Duodenal mucosa (tissue), 2 donors: ENCODE measurements around the gene KCNMA1.

Source experiments
- H3K27ac ChIP-seq: one replicate; pipeline ENCODE4 v1.7.0; 2013; ENCODE audit warnings: low read depth, low read length
- H3K27me3 ChIP-seq, 2 donors: one replicate each; pipeline ENCODE4 v1.7.0; 2013; ENCODE audit warnings: low read length in 2 of 2, control low read depth in 1 of 2; ENCODE audit not compliant: insufficient read depth in 2 of 2, control insufficient read depth in 1 of 2
- H3K36me3 ChIP-seq, 2 donors: one replicate each; pipeline ENCODE4 v1.7.0; 2013; ENCODE audit warnings: low read length in 2 of 2, control low read depth in 1 of 2; ENCODE audit not compliant: insufficient read depth in 2 of 2, control insufficient read depth in 1 of 2
- H3K4me1 ChIP-seq, 2 donors: one replicate each; pipeline ENCODE4 v1.7.0; 2013; ENCODE audit warnings: low read length in 2 of 2, control low read depth in 1 of 2; ENCODE audit not compliant: insufficient read depth in 2 of 2, control insufficient read depth in 1 of 2
- H3K4me3 ChIP-seq, 2 donors: one replicate each; pipeline ENCODE4 v1.7.0; 2013; ENCODE audit warnings: low read length in 2 of 2, low read depth in 1 of 2
- H3K9ac ChIP-seq, 2 donors: one replicate each; pipeline ENCODE4 v1.7.0; 2013; ENCODE audit warnings: low read length in 2 of 2, low read depth in 1 of 2
- H3K9me3 ChIP-seq, 2 donors: one replicate each; pipeline ENCODE4 v1.7.0; 2013; ENCODE audit warnings: low read length in 2 of 2, control low read depth in 1 of 2; ENCODE audit not compliant: control insufficient read depth in 1 of 2

KCNMA1 gene

DNA sequence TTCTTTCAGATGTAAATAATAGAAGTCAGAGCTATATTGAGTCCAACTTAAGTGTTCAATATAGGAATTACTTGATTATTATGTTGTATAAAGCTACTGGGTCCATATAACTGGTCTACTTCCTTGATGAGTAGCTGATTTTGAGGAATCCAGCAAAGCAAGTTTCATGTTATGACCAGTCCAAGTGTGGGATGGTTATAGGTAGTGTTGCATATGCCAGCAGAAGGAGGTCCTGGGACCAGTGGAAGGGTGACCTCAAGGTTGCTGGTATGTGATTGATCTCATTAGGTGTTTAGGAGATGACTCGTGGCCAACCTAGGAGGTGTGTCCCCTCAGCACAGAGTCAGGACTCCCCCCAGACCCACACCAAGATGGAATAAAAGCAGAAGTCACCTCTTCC is 551.5 kb downstream of the KCNMA1 start:
- no peak overlapping the region for H3K27ac ChIP-seq
- peaks cover 0 to 1% of the 10 kb centered on the region in 2 donors for H3K4me1 ChIP-seq
- H3K27me3 ChIP-seq: no peaks in the 10 kb centered on the region
- H3K4me3 ChIP-seq: no peak overlapping the region
- H3K36me3 ChIP-seq: no peaks in the 10 kb centered on the region
- H3K9ac ChIP-seq: no peak overlapping the region
- no peaks in the 10 kb centered on the region for H3K9me3 ChIP-seq

DNA sequence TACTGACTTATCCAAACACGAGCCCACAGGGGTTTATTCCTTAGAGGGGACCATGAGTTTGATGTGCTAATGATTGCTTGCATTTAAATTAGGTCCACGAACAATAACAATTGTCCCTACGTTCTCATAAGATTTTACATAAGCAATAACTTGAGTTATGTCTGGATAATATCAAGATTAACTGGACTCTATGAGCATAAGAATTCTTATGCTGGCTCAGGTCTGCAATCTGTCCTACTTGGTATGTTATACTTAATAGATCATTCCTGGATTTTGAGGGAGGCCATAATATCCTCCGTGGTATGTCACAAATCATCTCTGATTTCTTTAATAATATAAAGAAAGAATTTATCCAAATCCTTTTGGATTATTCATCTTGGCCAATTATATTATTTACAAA is 552.3 kb downstream of the KCNMA1 start:
- Histone ChIP-seq H3K4me3 (no peak overlapping the region), H3K9me3 (no peaks in the 10 kb centered on the region), H3K9ac (no peak overlapping the region), H3K36me3 (no peaks in the 10 kb centered on the region), H3K27me3 (no peaks in the 10 kb centered on the region), H3K4me1 (peaks cover 0 to 6% of the 10 kb centered on the region in 2 donors), H3K27ac (no peak overlapping the region)

DNA sequence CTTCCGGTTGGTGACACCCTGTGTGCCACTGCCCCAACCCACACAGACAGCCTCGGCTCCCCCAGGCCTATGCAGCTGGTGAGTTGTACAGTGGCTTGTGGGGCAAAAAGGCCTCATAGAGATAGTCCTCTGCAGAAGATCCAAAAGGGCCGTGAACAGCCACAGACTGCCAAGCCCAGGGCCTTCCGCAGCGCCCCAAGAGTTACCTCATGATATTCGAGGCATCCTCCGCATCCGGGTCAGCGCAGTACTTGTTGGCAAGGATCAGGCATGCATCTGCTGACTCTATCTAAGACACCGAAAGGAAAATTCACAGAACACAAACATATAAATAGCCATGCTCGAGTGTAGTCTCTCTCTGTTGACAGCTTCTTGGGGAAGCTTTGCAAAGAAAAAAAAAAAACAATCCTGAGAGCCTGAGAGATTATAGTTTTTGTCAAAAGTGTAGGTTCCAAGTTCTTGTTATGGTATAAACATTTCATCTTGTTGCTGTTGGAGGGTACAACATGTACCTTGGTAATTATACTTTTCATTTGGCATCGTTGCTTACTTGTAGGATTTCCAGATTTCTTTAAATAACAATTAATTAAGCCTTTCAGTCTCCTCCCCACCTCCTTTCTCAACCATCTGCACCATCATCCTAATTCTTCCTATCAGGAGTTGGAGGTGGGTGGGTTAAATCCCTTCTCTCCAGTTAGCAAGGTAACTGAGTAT is 553.0 kb downstream of the KCNMA1 start:
- no peaks in the 10 kb centered on the region for H3K36me3 ChIP-seq
- no peaks in the 10 kb centered on the region for H3K27me3 ChIP-seq
- peaks cover 0 to 6% of the 10 kb centered on the region in 2 donors for H3K4me1 ChIP-seq
- no peaks in the 10 kb centered on the region for H3K9me3 ChIP-seq
- no peak overlapping the region for H3K9ac ChIP-seq
- H3K4me3 ChIP-seq: no peak overlapping the region
- no peak overlapping the region for H3K27ac ChIP-seq

DNA sequence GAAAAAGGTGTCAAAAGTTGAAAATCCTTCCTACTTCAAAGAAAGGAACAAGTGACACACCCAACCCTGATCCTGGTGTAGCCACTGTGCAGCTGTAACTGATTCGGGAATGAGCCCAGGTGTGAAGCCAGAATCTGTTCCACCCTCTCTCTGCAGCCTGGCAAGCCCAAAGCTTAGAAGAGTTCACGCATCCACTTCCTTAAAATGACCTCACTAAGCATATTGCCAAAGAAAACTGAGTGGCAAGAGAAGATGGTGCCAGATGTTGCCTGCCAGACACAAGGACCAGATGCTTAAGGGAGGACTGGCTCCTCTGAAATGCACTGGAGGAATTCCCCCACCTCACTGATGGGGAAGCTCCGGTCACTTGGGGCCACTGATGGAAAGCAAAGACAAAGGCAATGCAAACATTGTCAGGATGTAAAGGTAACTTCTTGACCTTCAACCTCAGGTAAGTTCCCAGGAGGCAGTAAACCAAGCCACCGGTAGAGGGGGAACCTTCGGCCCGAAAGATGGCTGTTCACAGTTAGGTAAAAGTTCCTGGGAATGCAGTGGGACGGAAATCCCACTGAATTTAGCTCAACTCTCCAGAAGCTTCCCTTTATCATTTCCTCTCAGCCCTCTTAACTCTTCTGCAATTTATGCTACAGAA is 554.9 kb downstream of the KCNMA1 start:
- Histone ChIP-seq H3K27ac (no peak overlapping the region), H3K4me1 (peaks cover 0 to 6% of the 10 kb centered on the region in 2 donors), H3K9ac (no peak overlapping the region), H3K36me3 (no peaks in the 10 kb centered on the region), H3K4me3 (no peak overlapping the region), H3K9me3 (no peaks in the 10 kb centered on the region), H3K27me3 (no peaks in the 10 kb centered on the region)

DNA sequence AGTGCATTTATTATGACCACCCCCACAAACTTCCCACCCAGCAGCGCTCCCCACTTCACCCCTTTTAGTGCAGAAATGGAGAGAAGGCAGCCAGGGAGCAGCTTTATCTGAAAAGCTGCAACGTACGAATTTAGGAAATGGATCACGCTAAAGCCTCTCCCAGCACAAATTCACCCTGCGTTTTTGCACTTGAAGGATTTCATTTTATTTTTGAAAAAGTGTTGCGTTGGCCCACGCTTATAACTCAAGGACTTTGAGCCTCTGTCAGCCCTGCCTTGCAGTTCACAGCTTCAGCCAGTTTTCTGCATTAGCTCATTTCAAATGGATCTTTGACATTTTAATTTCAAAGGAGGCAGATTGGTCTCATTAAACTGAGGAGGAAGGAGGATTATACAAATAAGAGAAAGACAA is 556.1 kb downstream of the KCNMA1 start:
- Histone ChIP-seq H3K9me3 (no peaks in the 10 kb centered on the region), H3K27me3 (no peaks in the 10 kb centered on the region), H3K27ac (no peak overlapping the region), H3K4me3 (no peak overlapping the region), H3K36me3 (no peaks in the 10 kb centered on the region), H3K4me1 (peaks cover 0 to 10% of the 10 kb centered on the region in 2 donors), H3K9ac (no peak overlapping the region)

DNA sequence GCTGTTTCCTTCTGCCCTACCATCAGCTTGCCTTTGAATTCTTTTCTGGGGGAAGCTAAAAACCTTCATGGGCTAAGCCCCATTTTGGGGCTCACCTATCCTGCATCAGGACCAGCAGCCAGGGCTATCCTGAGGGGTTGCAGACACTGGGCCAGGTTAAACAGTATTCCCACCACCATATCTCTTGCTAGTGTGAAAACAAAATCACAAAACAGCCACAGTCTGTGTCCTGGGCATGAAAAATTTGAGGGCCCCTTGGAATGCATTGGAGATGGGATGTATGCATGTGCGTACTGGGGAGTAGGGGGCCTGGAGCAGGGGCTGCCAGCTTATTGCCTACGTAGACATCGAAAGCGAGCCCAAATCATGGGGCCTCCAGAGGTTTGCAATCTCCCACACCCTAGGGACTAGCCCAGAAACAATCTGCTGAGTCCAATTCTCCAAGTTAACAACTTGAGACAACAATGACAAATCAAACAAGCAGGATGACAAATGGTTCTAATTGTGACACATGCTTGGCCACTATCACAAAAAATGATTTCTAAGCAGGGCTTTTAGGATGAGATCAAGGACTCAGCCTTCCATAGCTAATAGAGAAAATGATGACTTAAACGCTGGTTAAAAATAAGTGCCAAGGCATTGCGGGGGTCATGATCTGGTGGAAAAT is 557.1 kb downstream of the KCNMA1 start:
- H3K4me3 ChIP-seq: no peak overlapping the region
- no peak overlapping the region for H3K9ac ChIP-seq
- no peak overlapping the region for H3K27ac ChIP-seq
- H3K9me3 ChIP-seq: no peaks in the 10 kb centered on the region
- H3K27me3 ChIP-seq: no peaks in the 10 kb centered on the region
- peaks cover 0 to 10% of the 10 kb centered on the region in 2 donors for H3K4me1 ChIP-seq
- no peaks in the 10 kb centered on the region for H3K36me3 ChIP-seq

DNA sequence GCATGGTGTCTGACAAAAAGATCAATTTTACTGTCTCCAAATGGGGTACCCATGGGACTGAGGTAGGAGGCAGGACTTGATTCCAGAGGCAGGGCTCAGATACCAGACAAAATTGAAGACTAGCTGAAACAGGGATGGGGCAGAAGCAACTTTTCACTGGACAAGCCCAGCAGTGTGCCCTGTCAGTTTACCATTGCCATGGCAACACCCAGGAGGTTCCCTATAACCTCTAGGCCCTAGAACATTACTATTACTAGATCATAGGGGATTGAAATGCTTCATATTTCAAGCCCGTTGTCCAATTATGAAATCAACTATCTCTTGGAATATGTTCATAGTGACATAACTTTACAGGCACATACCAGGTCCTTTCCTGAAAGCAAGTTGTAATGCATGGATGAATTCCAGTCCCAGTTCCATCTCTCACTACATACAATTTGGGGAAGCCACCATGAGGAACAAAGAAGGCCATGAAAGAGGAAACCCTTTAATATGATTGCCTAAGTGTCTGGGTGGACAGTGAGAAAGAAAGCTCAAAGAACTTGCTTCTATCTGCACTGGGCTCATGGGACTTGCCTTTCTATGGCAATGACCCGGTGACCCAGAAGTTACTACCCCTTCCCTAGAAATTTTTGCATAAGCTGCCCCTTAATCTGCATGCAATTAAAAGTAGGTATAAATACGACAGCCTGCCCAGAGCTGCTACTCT is 557.9 kb downstream of the KCNMA1 start:
- Histone ChIP-seq H3K4me1 (peaks cover 0 to 10% of the 10 kb centered on the region in 2 donors), H3K27ac (no peak overlapping the region), H3K9me3 (no peaks in the 10 kb centered on the region), H3K27me3 (no peaks in the 10 kb centered on the region), H3K4me3 (no peak overlapping the region), H3K36me3 (no peaks in the 10 kb centered on the region), H3K9ac (no peak overlapping the region)

DNA sequence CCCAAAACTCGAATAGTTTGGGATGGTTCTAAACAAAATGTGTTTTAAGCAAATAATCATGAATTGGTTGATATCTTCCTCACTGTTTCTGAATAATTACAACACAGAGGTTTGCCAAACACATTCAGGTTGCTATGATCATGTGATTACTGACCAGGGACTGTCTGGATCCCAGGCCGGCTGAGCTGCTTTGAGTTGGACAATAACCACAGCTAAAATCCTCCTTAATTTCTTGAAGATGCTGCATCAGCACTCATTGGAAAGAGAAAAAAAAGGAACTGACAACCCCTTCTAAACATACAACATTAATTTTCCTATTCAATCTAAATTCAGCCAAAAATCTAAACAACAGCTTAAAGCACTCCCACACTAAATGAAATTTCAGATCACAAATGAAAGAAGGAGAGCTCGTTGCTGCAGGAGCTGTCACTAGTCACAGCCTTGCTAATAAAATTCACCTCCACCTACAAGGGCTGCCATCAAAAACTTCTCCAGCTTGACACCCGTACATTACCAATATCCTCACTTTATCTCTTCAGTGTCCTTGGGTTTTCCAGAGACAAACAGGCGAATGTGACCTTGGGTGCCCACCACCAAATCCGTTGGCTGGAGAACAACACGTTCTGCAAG is 560.2 kb downstream of the KCNMA1 start:
- Histone ChIP-seq H3K9ac (no peak overlapping the region), H3K4me3 (no peak overlapping the region), H3K27me3 (no peaks in the 10 kb centered on the region), H3K27ac (no peak overlapping the region), H3K36me3 (no peaks in the 10 kb centered on the region), H3K9me3 (no peaks in the 10 kb centered on the region), H3K4me1 (peaks cover 0 to 10% of the 10 kb centered on the region in 2 donors)

GRCh38 chr10:77075926-77076325 is 561.7 kb downstream of the KCNMA1 start:
- Histone ChIP-seq H3K9ac (no peak overlapping the region), H3K9me3 (no peaks in the 10 kb centered on the region), H3K4me1 (peaks cover 0 to 7% of the 10 kb centered on the region in 2 donors), H3K27me3 (no peaks in the 10 kb centered on the region), H3K4me3 (no peak overlapping the region), H3K36me3 (no peaks in the 10 kb centered on the region), H3K27ac (no peak overlapping the region)
